Transverse colon (tissue), 4 donors: Measurements from ENCODE around the gene FRMPD4. TPM values are rescaled to one million over a fixed set of nuclear protein-coding genes. Genes with fewer than 3 reads are reported as not detected.

ENCODE experiments used
- DNase-seq: peaks from one replicate; pipeline ENCODE4 v3.0.0-alpha.2; 2019
- H3K27ac ChIP-seq, 4 donors: fragments of 200-600 bp; sonication (generic); 2 replicates each; pipeline ENCODE4 v1.5.1; 2016 to 2018; ENCODE audit warnings: inconsistent platforms in 4 of 4
- H3K27me3 ChIP-seq: fragments of 200-600 bp; sonication (generic); 2 replicates; pipeline ENCODE4 v1.5.1; 2017; ENCODE audit warnings: inconsistent platforms
- H3K36me3 ChIP-seq, 4 donors: fragments of 200-600 bp; sonication (generic); 2 replicates each; pipeline ENCODE4 v1.5.1; 2017 to 2019; ENCODE audit warnings: inconsistent platforms in 4 of 4
- H3K4me1 ChIP-seq, 4 donors: fragments of 200-600 bp; sonication (generic); 2 replicates each; pipeline ENCODE4 v1.5.1; 2017 to 2020; ENCODE audit warnings: inconsistent platforms in 4 of 4
- H3K4me3 ChIP-seq, 4 donors: fragments of 200-600 bp; sonication (generic); 1 replicate in 1 of 4; 2 replicates in 3 of 4; pipeline versions ENCODE4 v1.5.1 to v1.6.1; 2017 to 2019; ENCODE audit warnings: inconsistent platforms in 4 of 4
- H3K9me3 ChIP-seq, 2 donors: fragments of 200-600 bp; sonication (generic); 2 replicates each; pipeline ENCODE4 v1.5.1; 2017 to 2019; ENCODE audit warnings: inconsistent platforms in 2 of 2
- EP300 ChIP-seq: sonication (generic); formaldehyde crosslinking; IDR thresholded peaks from one replicate; pipeline ENCODE4 v1.6.1; 2017; ENCODE audit warnings: antibody characterized with exemption, low read depth
- POLR2A ChIP-seq: fragments of 450-650 bp; IDR thresholded peaks from one replicate; pipeline ENCODE4 v1.6.1; 2016; ENCODE audit warnings: antibody characterized with exemption, mild to moderate bottlenecking, moderate library complexity
- POLR2AphosphoS5 ChIP-seq, 3 donors: sonication (generic); formaldehyde crosslinking; IDR thresholded peaks; one replicate each; pipeline ENCODE4 v1.6.1; 2016; ENCODE audit warnings: antibody characterized with exemption in 3 of 3
- WGBS, 2 donors: methylation state at CpG; one replicate each; pipeline ENCODE4 v1.1.5; 2018; ENCODE audit warnings: low coverage in 1 of 2; 5-methylcytosine and 5-hydroxymethylcytosine counted together
- in situ Hi-C, 4 donors: fragments of 200-750 bp; cut with MboI; loops; one replicate each; pipeline versions ENCODE4 v1.15.0 to v1.15.1; 2017; ENCODE audit warnings: low sequenced_read_pairs in 3 of 4, low pct_ligation_motif_present in 1 of 4, low pct_unique_long_range_greater_than_20kb in 1 of 4
- intact Hi-C: fragments of 100-400 bp; cut with DNase I; formaldehyde crosslinking; loops from one replicate; pipeline ENCODE4 v1.15.1; 2023; ENCODE audit warnings: low total_unique reads
- total RNA-seq, 4 donors: library from RNA; depleted of rRNA; stranded (reverse); fragments of >200 nt; gene quantifications; one replicate each; pipeline ENCODE4 v1.1.0, GENCODE V29; 2016
- TF ChIP-seq, protein P1 (sequence below), 5 experiments: fragments of 200-600 bp in 3 of 5; fragments of 450-650 bp in 2 of 5; sonication (generic) in 3 of 5; IDR thresholded peaks; 1 replicate in 2 of 5; 2 replicates in 3 of 5; pipeline ENCODE4 v1.5.1; 2016 to 2017; ENCODE audit warnings: antibody characterized with exemption in 5 of 5, inconsistent platforms in 3 of 5, mild to moderate bottlenecking in 2 of 5, moderate library complexity in 1 of 5

Gene FRMPD4
- total RNA-seq, 4 donors from 2014 or later, result 0.79 to 1.5 (median 0.82) TPM; not detected in 1

- Histone ChIP-seq H3K27ac (no peak overlapping the region), H3K27me3 (no peaks in the 10 kb centered on the region), H3K9me3 (no peaks in the 10 kb centered on the region), H3K36me3 (no peaks in the 10 kb centered on the region), H3K4me3 (no peak overlapping the region), H3K4me1 (no peaks in the 10 kb centered on the region)
- TF ChIP-seq, protein P1, sequence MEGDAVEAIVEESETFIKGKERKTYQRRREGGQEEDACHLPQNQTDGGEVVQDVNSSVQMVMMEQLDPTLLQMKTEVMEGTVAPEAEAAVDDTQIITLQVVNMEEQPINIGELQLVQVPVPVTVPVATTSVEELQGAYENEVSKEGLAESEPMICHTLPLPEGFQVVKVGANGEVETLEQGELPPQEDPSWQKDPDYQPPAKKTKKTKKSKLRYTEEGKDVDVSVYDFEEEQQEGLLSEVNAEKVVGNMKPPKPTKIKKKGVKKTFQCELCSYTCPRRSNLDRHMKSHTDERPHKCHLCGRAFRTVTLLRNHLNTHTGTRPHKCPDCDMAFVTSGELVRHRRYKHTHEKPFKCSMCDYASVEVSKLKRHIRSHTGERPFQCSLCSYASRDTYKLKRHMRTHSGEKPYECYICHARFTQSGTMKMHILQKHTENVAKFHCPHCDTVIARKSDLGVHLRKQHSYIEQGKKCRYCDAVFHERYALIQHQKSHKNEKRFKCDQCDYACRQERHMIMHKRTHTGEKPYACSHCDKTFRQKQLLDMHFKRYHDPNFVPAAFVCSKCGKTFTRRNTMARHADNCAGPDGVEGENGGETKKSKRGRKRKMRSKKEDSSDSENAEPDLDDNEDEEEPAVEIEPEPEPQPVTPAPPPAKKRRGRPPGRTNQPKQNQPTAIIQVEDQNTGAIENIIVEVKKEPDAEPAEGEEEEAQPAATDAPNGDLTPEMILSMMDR (IDR thresholded peaks at IDR 0.05), result no peak
- TF ChIP-seq EP300 (no peak), POLR2AphosphoS5 (IDR thresholded peaks at IDR 0.05) (no peak), POLR2A (no peak)
- in situ Hi-C loops (no loop called here), intact Hi-C loops (no loop called here)
- DNase-seq, result no peak
- WGBS, 2 donors, result 44 to 67% methylated on average over 1 of the region's 1 CpG
Measured at GRCh38 chrX:12657433-12657832, 519.2 kb downstream of the FRMPD4 start.

- TF ChIP-seq EP300 (no peak), POLR2A (no peak), POLR2AphosphoS5 (IDR thresholded peaks at IDR 0.05) (no peak)
- TF ChIP-seq, protein P1 (IDR thresholded peaks at IDR 0.05), result no peak
- no peaks in the 10 kb centered on the region for H3K9me3 ChIP-seq
- H3K27me3 ChIP-seq, result no peaks in the 10 kb centered on the region
- WGBS, 2 donors, result 68% methylated on average over 1 of the region's 1 CpG; no CpG with 5 or more reads in 1 of the 2 donors
- no peak overlapping the region for H3K4me3 ChIP-seq
- H3K36me3 ChIP-seq, result no peaks in the 10 kb centered on the region
- DNase-seq, result no peak
- H3K27ac ChIP-seq, result no peak overlapping the region
- H3K4me1 ChIP-seq, result no peaks in the 10 kb centered on the region
- intact Hi-C loops (no loop called here), in situ Hi-C loops (no loop called here)
Measured at GRCh38 chrX:12657881-12658280, 519.6 kb downstream of the FRMPD4 start.

- no peak for DNase-seq
- TF ChIP-seq, protein P1 (IDR thresholded peaks at IDR 0.05), result no peak
- TF ChIP-seq POLR2AphosphoS5 (IDR thresholded peaks at IDR 0.05) (no peak), POLR2A (no peak)
- no peak overlapping the region for H3K4me3 ChIP-seq
- in situ Hi-C loops (no loop called here), intact Hi-C loops (no loop called here)
- no peaks in the 10 kb centered on the region for H3K4me1 ChIP-seq
- H3K27ac ChIP-seq, result no peak overlapping the region
- no peaks in the 10 kb centered on the region for H3K9me3 ChIP-seq
- no peaks in the 10 kb centered on the region for H3K36me3 ChIP-seq
- H3K27me3 ChIP-seq, result no peaks in the 10 kb centered on the region
- 88 to 92% methylated on average over 2 of the region's 2 CpGs for WGBS, 2 donors
Measured at GRCh38 chrX:12661464-12661863, 523.2 kb downstream of the FRMPD4 start.

- Histone ChIP-seq H3K4me1 (no peaks in the 10 kb centered on the region), H3K27me3 (no peaks in the 10 kb centered on the region), H3K4me3 (no peak overlapping the region), H3K27ac (no peak overlapping the region), H3K9me3 (no peaks in the 10 kb centered on the region), H3K36me3 (no peaks in the 10 kb centered on the region)
- no peak for TF ChIP-seq POLR2AphosphoS5 (IDR thresholded peaks at IDR 0.05)
- no peak for TF ChIP-seq EP300
- no peak for TF ChIP-seq POLR2A
- TF ChIP-seq, protein P1 (IDR thresholded peaks at IDR 0.05), result no peak
- 33 to 60% methylated on average over 1 to 3 of the region's 3 CpGs for WGBS, 2 donors
- DNase-seq, result no peak
- intact Hi-C loops, result no loop called here
- in situ Hi-C loops, result no loop called here
Measured at GRCh38 chrX:12672367-12673106, 534.3 kb downstream of the FRMPD4 start.
